ENCODE data around the gene NAXE. TPM values are rescaled to one million over a fixed set of nuclear protein-coding genes. Genes with fewer than 3 reads are reported as not detected.

The NAXE gene
- total RNA-seq, 6 donors from 2014 or later: 46.1 to 81.1 (median 60.0) TPM

- TF ChIP-seq EP300 (IDR thresholded peaks at IDR 0.05): no peak
- TF ChIP-seq POLR2A (IDR thresholded peaks at IDR 0.05): no peak
- no peak for TF ChIP-seq CTCF (IDR thresholded peaks at IDR 0.05)
- TF ChIP-seq POLR2AphosphoS5 (IDR thresholded peaks at IDR 0.05): no peak
- whole genome bisulfite sequencing, 2 donors: 90 to 91% methylated on average over 8 of the region's 8 CpGs
- H3K4me1 ChIP-seq: peaks cover 7 to 18% (median 12%) of the 10 kb centered on the region in 4 donors
- H3K9me3 ChIP-seq: no peaks in the 10 kb centered on the region
- H3K27ac ChIP-seq: no peak overlapping the region
- H3K27me3 ChIP-seq: no peaks in the 10 kb centered on the region
- no peak overlapping the region for H3K4me3 ChIP-seq
- DNase-seq: no peak
- peaks cover 0 to 50% (median 23%) of the 10 kb centered on the region in 4 donors for H3K36me3 ChIP-seq
- ATAC-seq (ENCODE audit: low FRiP score in 2 of 2): no peak
Observed at GRCh38 chr1:156593661-156593989, 2.0 kb downstream of the NAXE start.

GRCh38 chr1:156594190-156594589 lies 2.6 kb downstream of the NAXE start:
- no peak for TF ChIP-seq CTCF (IDR thresholded peaks at IDR 0.05)
- TF ChIP-seq EP300 (IDR thresholded peaks at IDR 0.05): no peak
- TF ChIP-seq POLR2AphosphoS5 (IDR thresholded peaks at IDR 0.05): no peak
- TF ChIP-seq POLR2A (IDR thresholded peaks at IDR 0.05): no peak
- Histone ChIP-seq H3K27ac (no peak overlapping the region), H3K4me1 (peaks cover 7 to 18% (median 12%) of the 10 kb centered on the region in 4 donors), H3K27me3 (no peaks in the 10 kb centered on the region), H3K4me3 (no peak overlapping the region), H3K36me3 (peaks cover 0 to 51% (median 23%) of the 10 kb centered on the region in 4 donors), H3K9me3 (no peaks in the 10 kb centered on the region)
- ATAC-seq (ENCODE audit: low FRiP score in 2 of 2) (no peak), DNase-seq (no peak)
- WGBS, 2 donors: 93 to 95% methylated on average over 3 of the region's 3 CpGs

GRCh38 chr1:156595016-156595415 lies 3.4 kb downstream of the NAXE start:
- no peaks in the 10 kb centered on the region for H3K9me3 ChIP-seq
- H3K27ac ChIP-seq: no peak overlapping the region
- TF ChIP-seq POLR2A (IDR thresholded peaks at IDR 0.05) (no peak), EP300 (IDR thresholded peaks at IDR 0.05) (no peak), POLR2AphosphoS5 (IDR thresholded peaks at IDR 0.05) (no peak), CTCF (IDR thresholded peaks at IDR 0.05) (no peak)
- DNase-seq: no peak
- H3K27me3 ChIP-seq: no peaks in the 10 kb centered on the region
- no peak overlapping the region for H3K4me3 ChIP-seq
- 89 to 92% methylated on average over 2 of the region's 2 CpGs for WGBS, 2 donors
- no peak for ATAC-seq (ENCODE audit: low FRiP score in 2 of 2)
- peaks cover 11 to 23% (median 12%) of the 10 kb centered on the region in 4 donors for H3K4me1 ChIP-seq
- H3K36me3 ChIP-seq: peaks cover 0 to 51% (median 23%) of the 10 kb centered on the region in 4 donors

GRCh38 chr1:156596426-156596825 lies 4.8 kb downstream of the NAXE start:
- no peaks in the 10 kb centered on the region for H3K9me3 ChIP-seq
- DNase-seq (no peak), ATAC-seq (ENCODE audit: low FRiP score in 2 of 2) (no peak)
- H3K4me1 ChIP-seq: peaks cover 15 to 28% (median 20%) of the 10 kb centered on the region in 4 donors
- TF ChIP-seq CTCF (IDR thresholded peaks at IDR 0.05) (no peak), EP300 (IDR thresholded peaks at IDR 0.05) (no peak), POLR2AphosphoS5 (IDR thresholded peaks at IDR 0.05) (no peak), POLR2A (IDR thresholded peaks at IDR 0.05) (no peak)
- no peaks in the 10 kb centered on the region for H3K27me3 ChIP-seq
- H3K36me3 ChIP-seq: peaks cover 0 to 51% (median 23%) of the 10 kb centered on the region in 4 donors
- WGBS, 2 donors: 92 to 100% methylated on average over 2 to 3 of the region's 3 CpGs
- no peak overlapping the region for H3K27ac ChIP-seq
- H3K4me3 ChIP-seq: no peak overlapping the region

- Histone ChIP-seq H3K9me3 (no peaks in the 10 kb centered on the region), H3K27ac (no peak overlapping the region), H3K4me3 (no peak overlapping the region), H3K4me1 (peaks cover 13 to 24% (median 22%) of the 10 kb centered on the region in 4 donors), H3K27me3 (no peaks in the 10 kb centered on the region), H3K36me3 (peaks cover 0 to 51% (median 22%) of the 10 kb centered on the region in 4 donors)
- DNase-seq (no peak), ATAC-seq (ENCODE audit: low FRiP score in 2 of 2) (no peak)
- WGBS, 2 donors: 92 to 100% methylated on average over 4 to 5 of the region's 5 CpGs
- TF ChIP-seq POLR2AphosphoS5 (IDR thresholded peaks at IDR 0.05): no peak
- TF ChIP-seq POLR2A (IDR thresholded peaks at IDR 0.05): no peak
- no peak for TF ChIP-seq EP300 (IDR thresholded peaks at IDR 0.05)
- no peak for TF ChIP-seq CTCF (IDR thresholded peaks at IDR 0.05)
Observed at GRCh38 chr1:156598125-156598524, 6.5 kb downstream of the NAXE start.
